Adrenal gland (tissue), 12 donors: ENCODE data around the gene GSE1. TPM values are rescaled to one million over a fixed set of nuclear protein-coding genes. Genes with fewer than 3 reads are reported as not detected.

Experiments
- DNase-seq, 7 donors: peaks; one replicate each; pipeline ENCODE4 v3.0.0-alpha.2; 2019 to 2020
- H3K27ac ChIP-seq, 5 donors: fragments of 200-600 bp; sonication (generic) in 4 of 5; 1 replicate in 3 of 5; 2 replicates in 2 of 5; pipeline versions ENCODE4 v1.5.1 to v1.8.0; 2016 to 2020; ENCODE audit warnings: mild to moderate bottlenecking in 1 of 5
- H3K27me3 ChIP-seq: fragments of 200-600 bp; 2 replicates; pipeline ENCODE4 v1.8.0; 2021
- H3K36me3 ChIP-seq, 2 donors: fragments of 200-600 bp; replicated peaks in 1 of 2; 1 replicate in 1 of 2; 2 replicates in 1 of 2; pipeline versions ENCODE4 v1.5.1 to v1.8.0; 2018 to 2022
- H3K4me1 ChIP-seq, 2 donors: fragments of 200-600 bp; replicated peaks in 1 of 2; 1 replicate in 1 of 2; 2 replicates in 1 of 2; pipeline versions ENCODE4 v1.5.1 to v1.8.0; 2018 to 2021
- H3K4me3 ChIP-seq, 4 donors: fragments of 200-600 bp; sonication (generic) in 3 of 4; one replicate each; pipeline ENCODE4 v1.5.1; 2016 to 2018
- H3K9me3 ChIP-seq, 3 donors: fragments of 200-600 bp; sonication (generic) in 1 of 3; replicated peaks in 1 of 3; 1 replicate in 2 of 3; 2 replicates in 1 of 3; pipeline versions ENCODE4 v1.5.1 to v1.8.0; 2016 to 2021
- POLR2A ChIP-seq, 2 donors: fragments of 450-650 bp; IDR thresholded peaks; one replicate each; pipeline ENCODE4 v1.6.1; 2017; ENCODE audit warnings: antibody characterized with exemption in 2 of 2, mild to moderate bottlenecking in 2 of 2, moderate library complexity in 1 of 2
- WGBS, 4 donors: extraction: QIAGEN DNeasy Blood & Tissue Kit in 2 of 4; methylation state at CpG; one replicate each; pipeline versions ENCODE4 v1.1.5 to v1.1.7; 2013 to 2017; 5-methylcytosine and 5-hydroxymethylcytosine counted together
- intact Hi-C, 2 donors: fragments of 100-400 bp; cut with DNase I; formaldehyde crosslinking; loops; one replicate each; pipeline versions ENCODE4 v1.14.1 to v1.15.0; 2022 to 2023
- polyA plus RNA-seq, 3 donors: library from polyadenylated mRNA; stranded (reverse); fragments of 200-250 nt in 2 of 3; fragments of 350-450 nt in 1 of 3; fragmentation: Illumina TruSeq in 1 of 3; extraction: RNeasy Lipid Tissue Mini Kit (QIAGEN cat#74804) in 1 of 3; gene quantifications; one replicate each; pipeline ENCODE4 v1.2.3, GENCODE V29; 2013 to 2014
- total RNA-seq, 9 donors: library from RNA; depleted of rRNA in 4 of 9; stranded (reverse); fragments of >200 nt in 4 of 9; fragments of 120-200 nt in 1 of 9; fragmentation: NEBNext Ultra II Directional in 1 of 9; extraction: Animal tissue kit (Norgen Biotek cat#: 25700) in 1 of 9; gene quantifications; one replicate each; pipeline versions ENCODE4 v1.1.0 to v1.2.4, GENCODE V29; 2013 to 2023
- TF ChIP-seq, protein P1 (sequence below), 6 experiments: fragments of 450-650 bp in 4 of 6; fragments of 200-600 bp in 2 of 6; sonication (generic) in 1 of 6; IDR thresholded peaks; 1 replicate in 5 of 6; 2 replicates in 1 of 6; pipeline versions ENCODE4 v1.5.1 to v1.8.0; 2016 to 2021; ENCODE audit warnings: antibody characterized with exemption in 6 of 6, mild to moderate bottlenecking in 2 of 6, moderate library complexity in 1 of 6
- donor health status: healthy with polysubstance abuse.
- donor health status: Bipolar disorder and iron deficiency.
- donor health status: DM: yes; HTN: yes; CAD: no.
- donor health status: DM: no; HTN: no; CAD: no.
- donor health status: DM: no; HTN: no; CAD: no.
- donor health status: DM: yes; HTN: yes; CAD: no.

Gene GSE1
- total and polyA plus RNA-seq, 12 donors: 7.8 to 99.9 (median 64.8) TPM

GRCh38 chr16:85610446-85611193 lies 2.5 kb upstream of the GSE1 start:
- Histone ChIP-seq H3K36me3 (no peaks in the 10 kb centered on the region), H3K27me3 (no peaks in the 10 kb centered on the region), H3K4me1 (peaks cover 48 to 58% of the 10 kb centered on the region in 2 donors), H3K4me3 (peak overlapping the region in 2 of 4 donors; percentile 50 to 57), H3K27ac (peak overlapping the region; percentile 66 to 98 (median 94)), H3K9me3 (no peaks in the 10 kb centered on the region)
- WGBS, 4 donors: 2 to 4% (median 2%) methylated on average over 18 to 39 of the region's 39 CpGs
- peak; percentile 88 to 95 (median 91) for DNase-seq
- TF ChIP-seq, protein P1, sequence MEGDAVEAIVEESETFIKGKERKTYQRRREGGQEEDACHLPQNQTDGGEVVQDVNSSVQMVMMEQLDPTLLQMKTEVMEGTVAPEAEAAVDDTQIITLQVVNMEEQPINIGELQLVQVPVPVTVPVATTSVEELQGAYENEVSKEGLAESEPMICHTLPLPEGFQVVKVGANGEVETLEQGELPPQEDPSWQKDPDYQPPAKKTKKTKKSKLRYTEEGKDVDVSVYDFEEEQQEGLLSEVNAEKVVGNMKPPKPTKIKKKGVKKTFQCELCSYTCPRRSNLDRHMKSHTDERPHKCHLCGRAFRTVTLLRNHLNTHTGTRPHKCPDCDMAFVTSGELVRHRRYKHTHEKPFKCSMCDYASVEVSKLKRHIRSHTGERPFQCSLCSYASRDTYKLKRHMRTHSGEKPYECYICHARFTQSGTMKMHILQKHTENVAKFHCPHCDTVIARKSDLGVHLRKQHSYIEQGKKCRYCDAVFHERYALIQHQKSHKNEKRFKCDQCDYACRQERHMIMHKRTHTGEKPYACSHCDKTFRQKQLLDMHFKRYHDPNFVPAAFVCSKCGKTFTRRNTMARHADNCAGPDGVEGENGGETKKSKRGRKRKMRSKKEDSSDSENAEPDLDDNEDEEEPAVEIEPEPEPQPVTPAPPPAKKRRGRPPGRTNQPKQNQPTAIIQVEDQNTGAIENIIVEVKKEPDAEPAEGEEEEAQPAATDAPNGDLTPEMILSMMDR (IDR thresholded peaks at IDR 0.05): peak; percentile 91 to 99 (median 99)
- TF ChIP-seq POLR2A (IDR thresholded peaks at IDR 0.05): peak in 1 of 2 donors; percentile 23
- intact Hi-C loops: loop anchor here in 1 of 2 donors (10.0 kb wide), 1 partner anchor 326 kb away; no protein-coding TSS in a partner anchor

- Histone ChIP-seq H3K27me3 (no peaks in the 10 kb centered on the region), H3K27ac (peak overlapping the region; percentile 66 to 98 (median 94)), H3K36me3 (no peaks in the 10 kb centered on the region), H3K4me3 (peak overlapping the region in 2 of 4 donors; percentile 50 to 57), H3K9me3 (no peaks in the 10 kb centered on the region), H3K4me1 (peaks cover 53 to 63% of the 10 kb centered on the region in 2 donors)
- 0 to 5% (median 1%) methylated on average over 4 to 20 of the region's 21 CpGs for WGBS, 4 donors
- no peak for TF ChIP-seq POLR2A (IDR thresholded peaks at IDR 0.05)
- TF ChIP-seq, protein P1 (IDR thresholded peaks at IDR 0.05): no peak
- DNase-seq: peak in 3 of 7 donors; percentile 66 to 74 (median 73)
- intact Hi-C loops: loop anchor here in 1 of 2 donors (10.0 kb wide), 1 partner anchor 326 kb away; no protein-coding TSS in a partner anchor
Observed at GRCh38 chr16:85611194-85611443, 2.0 kb upstream of the GSE1 start.

DNA sequence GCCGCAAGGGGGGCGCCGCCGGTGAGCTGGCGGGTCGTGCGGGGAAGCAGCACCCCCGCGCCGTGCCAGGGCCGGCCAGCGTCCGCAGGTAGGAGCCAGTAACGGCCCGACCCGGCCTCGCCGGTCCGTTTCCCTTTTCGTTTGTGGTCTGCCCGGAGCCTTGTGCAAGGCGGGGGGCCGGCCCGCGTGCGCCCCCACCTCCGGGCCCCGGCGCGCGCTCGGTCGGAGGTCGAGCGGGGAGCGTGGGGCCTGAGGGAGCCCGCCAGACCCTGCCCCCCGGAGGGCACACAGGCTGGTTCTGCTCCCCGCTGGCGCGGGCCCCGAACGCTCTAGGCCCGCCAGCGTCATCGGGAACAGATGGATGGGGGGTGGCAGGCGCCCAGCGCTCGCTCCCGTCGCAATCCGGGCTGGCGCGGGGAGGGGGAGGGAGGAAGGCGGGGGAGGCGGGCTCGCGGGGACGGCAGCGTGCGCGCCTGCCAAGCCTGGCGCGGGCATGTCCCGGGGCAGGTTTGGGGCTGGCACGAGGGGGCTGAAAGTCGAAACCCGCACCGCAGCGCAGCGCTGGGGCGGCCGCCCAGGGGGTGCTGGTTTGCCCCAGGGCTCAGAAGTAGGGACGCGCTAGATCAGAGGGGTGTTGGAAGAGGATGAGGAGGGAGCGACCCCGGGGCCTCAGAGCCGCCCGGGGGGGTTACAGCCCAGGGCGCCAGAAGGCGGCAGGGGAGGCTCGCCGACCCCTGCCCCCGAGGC lies 1.5 kb upstream of the GSE1 start:
- intact Hi-C loops: loop anchor here in 1 of 2 donors (10.0 kb wide), 1 partner anchor 327 kb away; no protein-coding TSS in a partner anchor
- WGBS, 4 donors: 0 to 1% (median 1%) methylated on average over 7 to 83 of the region's 84 CpGs; no CpG with 5 or more reads in 1 of the 4 donors
- peak; percentile 89 to 92 (median 91) for DNase-seq
- Histone ChIP-seq H3K4me3 (peak overlapping the region in 2 of 4 donors; percentile 50 to 57), H3K36me3 (no peaks in the 10 kb centered on the region), H3K9me3 (no peaks in the 10 kb centered on the region), H3K27me3 (no peaks in the 10 kb centered on the region), H3K27ac (peak overlapping the region; percentile 66 to 98 (median 94)), H3K4me1 (peaks cover 58 to 68% of the 10 kb centered on the region in 2 donors)
- TF ChIP-seq, protein P1 (IDR thresholded peaks at IDR 0.05): peak in 1 of 6 experiments; percentile 9
- TF ChIP-seq POLR2A (IDR thresholded peaks at IDR 0.05): peak in 1 of 2 donors; percentile 86
